Measurements from ENCODE around the gene FZD8.

- TF ChIP-seq EZH2 (IDR thresholded peaks at IDR 0.05; ENCODE audit: insufficient read depth, poor library complexity, severe bottlenecking) (no peak), EZH2phosphoT487 (IDR thresholded peaks at IDR 0.05; ENCODE audit: insufficient read depth, low read depth) (no peak)
These were observed 8.8 kb downstream of the FZD8 start for GRCh38 chr10:35633006-35633980.

Data from GM23248 (cell line).